H1 (cell line): ENCODE results near the gene SPEN. TPM values are rescaled to one million over a fixed set of nuclear protein-coding genes. Genes with fewer than 3 reads are reported as not detected.

Experiments used
- CBX8 ChIP-seq: fragments of 300-800, 300-1000 bp; sonication (generic); IDR thresholded peaks from 2 replicates; pipeline ENCODE4 v1.7.1; 2016; ENCODE audit warnings: low read depth, low read length, borderline replicate concordance
- polyA plus RNA-seq, 7 experiments: library from polyadenylated mRNA; depleted of rRNA in 3 of 7; stranded (reverse) in 5 of 7; unstranded in 2 of 7; fragments of >200 nt in 5 of 7; fragments of 200-250 nt in 2 of 7; gene quantifications; 1 replicate in 5 of 7; 2 replicates in 1 of 7; 4 replicates in 1 of 7; pipeline versions ENCODE4 v1.2.1 to v1.2.3, GENCODE V29; 2011 to 2013; ENCODE audit warnings: missing spikeins in 2 of 7, mixed read lengths in 2 of 7
- total RNA-seq: library from RNA; stranded (reverse); fragmentation: NEBNext Ultra II Directional; extraction: Animal tissue kit (Norgen Biotek cat#: 25700); gene quantifications from 2 replicates; pipeline ENCODE4 v1.2.1, GENCODE V29; 2021

Gene SPEN
- total and polyA plus RNA-seq, 2 of the 8 experiments (the other 6 are each of a cell fraction or from before 2014, with no cell fraction given) = 12.5 to 52.1 TPM

DNA sequence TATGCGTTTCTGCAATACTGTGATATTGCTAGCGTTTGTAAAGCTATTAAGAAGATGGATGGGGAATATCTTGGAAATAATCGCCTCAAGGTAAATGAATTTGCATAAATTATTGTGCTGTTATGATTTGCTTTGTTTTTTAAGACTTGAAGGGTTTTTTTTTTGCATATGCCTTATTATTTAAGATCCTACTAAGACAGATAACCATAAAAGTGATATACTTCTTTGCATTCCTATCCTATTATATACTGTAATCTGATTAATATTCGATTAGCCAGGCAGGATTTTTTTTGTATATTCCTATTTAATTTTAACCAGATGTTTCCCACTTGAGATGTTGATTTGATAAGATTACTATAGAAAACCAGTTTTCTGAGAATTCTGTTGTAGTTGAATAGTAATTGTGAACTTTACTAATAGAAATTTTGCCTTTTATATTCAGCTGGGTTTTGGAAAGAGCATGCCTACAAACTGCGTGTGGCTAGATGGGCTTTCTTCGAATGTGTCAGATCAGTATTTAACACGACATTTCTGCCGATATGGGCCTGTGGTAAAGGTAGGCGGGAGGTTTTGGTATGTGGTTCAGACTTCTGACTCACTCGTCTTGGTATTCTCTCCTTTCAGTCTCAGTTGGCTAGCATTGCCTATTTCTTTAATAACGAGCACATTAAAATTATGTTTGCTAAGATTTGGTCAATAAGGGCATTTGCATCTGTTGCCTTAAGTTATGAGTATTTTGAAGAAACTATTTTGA lies 71.6 kb downstream of the SPEN start (continued):
- no peak for TF ChIP-seq CBX8
- TF ChIP-seq, all 59 proteins: peak for 0
